Right cardiac atrium (tissue), 5 donors: ENCODE measurements around the gene TOP1. TPM values are rescaled to one million over a fixed set of nuclear protein-coding genes. Genes with fewer than 3 reads are reported as not detected.

Experiments used
- ATAC-seq, 2 donors: fragments of 200-7000 bp; cut with Tn5 transposase; one replicate each; pipeline versions ENCODE4 v1.8.0 to v1.9.1; 2020; ENCODE audit warnings: moderate library complexity in 2 of 2, mild to moderate bottlenecking in 1 of 2
- DNase-seq, 3 donors: peaks; one replicate each; pipeline ENCODE4 v3.0.0-alpha.2; 2020
- H3K27ac ChIP-seq: one replicate; pipeline ENCODE4 v1.5.1; 2013; ENCODE audit warnings: mild to moderate bottlenecking, low read length, control low read depth, moderate library complexity
- H3K27me3 ChIP-seq: one replicate; pipeline ENCODE4 v1.6.1; 2013; ENCODE audit not compliant: control insufficient read depth, insufficient read depth
- H3K4me1 ChIP-seq: one replicate; pipeline ENCODE4 v1.6.1; 2013; ENCODE audit warnings: low read length; ENCODE audit not compliant: control insufficient read depth, insufficient read depth
- H3K4me3 ChIP-seq: one replicate; pipeline ENCODE4 v1.5.1; 2013; ENCODE audit warnings: low read length, control low read depth
- H3K9me3 ChIP-seq: one replicate; pipeline ENCODE4 v1.6.1; 2013; ENCODE audit warnings: low read length; ENCODE audit not compliant: control insufficient read depth
- WGBS: extraction: QIAGEN DNeasy Blood & Tissue Kit; methylation state at CpG from one replicate; pipeline ENCODE4 v1.1.7; 2013; 5-methylcytosine and 5-hydroxymethylcytosine counted together
- intact Hi-C, 4 donors: fragments of 100-400 bp; cut with DNase I; formaldehyde crosslinking; loops; one replicate each; pipeline versions ENCODE4 v1.11.0 to v1.14.0; 2022 to 2023
- polyA plus RNA-seq: library from polyadenylated mRNA; stranded (reverse); fragments of 200-250 nt; gene quantifications from one replicate; pipeline ENCODE4 v1.2.3, GENCODE V29; 2013
- total RNA-seq, 4 donors: library from RNA; stranded (reverse); fragmentation: NEBNext Ultra II Directional; extraction: Animal tissue kit (Norgen Biotek cat#: 25700); gene quantifications; one replicate each; pipeline ENCODE4 v1.2.1, GENCODE V29; 2021
- donor health status: healthy with polysubstance abuse.
- donor health status: DM: no; HTN: yes; CAD: no.
- donor health status: DM: no; HTN: no; CAD: no.
- donor health status: DM: no; HTN: yes; CAD: no; lungs with severe emphysema.
- donor health status: DM: yes; HTN: yes; CAD: no.

TOP1 gene
- total and polyA plus RNA-seq, 5 donors = 16.7 to 30.7 (median 27.8) TPM

DNA sequence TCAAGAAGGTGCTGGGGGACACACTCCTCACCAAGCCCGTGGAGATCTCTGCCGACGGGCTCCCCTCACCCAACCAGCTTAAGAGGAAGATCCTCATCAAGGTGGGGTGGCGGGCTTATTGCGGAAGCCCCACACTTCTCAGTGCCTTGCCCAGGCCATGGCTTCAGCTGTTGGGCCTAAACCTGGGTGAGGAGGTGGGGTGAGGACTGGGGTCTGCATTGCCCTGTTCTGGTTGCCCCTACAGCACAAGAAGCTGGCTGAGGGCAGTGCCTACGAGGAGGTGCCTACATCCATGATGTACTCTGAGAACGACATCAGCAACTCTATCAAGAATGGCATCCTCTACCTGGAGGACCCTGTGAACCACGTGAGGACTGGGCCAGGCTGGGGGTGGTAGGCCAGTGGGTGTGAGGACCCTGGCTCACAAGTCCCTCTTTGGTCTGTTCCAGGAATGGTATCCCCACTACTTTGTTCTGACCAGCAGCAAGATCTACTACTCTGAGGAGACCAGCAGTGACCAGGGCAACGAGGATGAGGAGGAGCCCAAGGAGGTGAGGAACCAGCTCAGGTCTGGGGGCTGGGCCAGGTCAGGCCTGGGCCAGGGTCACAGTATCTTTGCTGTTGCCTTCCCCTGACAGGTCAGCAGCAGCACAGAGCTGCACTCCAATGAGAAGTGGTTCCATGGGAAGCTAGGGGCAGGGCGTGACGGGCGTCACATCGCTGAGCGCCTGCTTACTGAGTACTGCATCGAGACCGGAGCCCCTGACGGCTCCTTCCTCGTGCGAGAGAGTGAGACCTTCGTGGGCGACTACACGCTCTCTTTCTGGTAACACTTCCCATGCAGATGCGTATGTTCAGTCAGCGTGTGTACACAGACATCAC lies 136.6 kb downstream of the TOP1 start:
- Histone ChIP-seq H3K27ac (no peak overlapping the region), H3K9me3 (no peaks in the 10 kb centered on the region), H3K4me1 (peaks cover 2% of the 10 kb centered on the region), H3K4me3 (no peak overlapping the region), H3K27me3 (no peaks in the 10 kb centered on the region)
- WGBS = 92% methylated on average over 24 of the region's 24 CpGs
- ATAC-seq = no peak
- peak in 1 of 3 donors; percentile 52 for DNase-seq
- intact Hi-C loops = no loop called here

DNA sequence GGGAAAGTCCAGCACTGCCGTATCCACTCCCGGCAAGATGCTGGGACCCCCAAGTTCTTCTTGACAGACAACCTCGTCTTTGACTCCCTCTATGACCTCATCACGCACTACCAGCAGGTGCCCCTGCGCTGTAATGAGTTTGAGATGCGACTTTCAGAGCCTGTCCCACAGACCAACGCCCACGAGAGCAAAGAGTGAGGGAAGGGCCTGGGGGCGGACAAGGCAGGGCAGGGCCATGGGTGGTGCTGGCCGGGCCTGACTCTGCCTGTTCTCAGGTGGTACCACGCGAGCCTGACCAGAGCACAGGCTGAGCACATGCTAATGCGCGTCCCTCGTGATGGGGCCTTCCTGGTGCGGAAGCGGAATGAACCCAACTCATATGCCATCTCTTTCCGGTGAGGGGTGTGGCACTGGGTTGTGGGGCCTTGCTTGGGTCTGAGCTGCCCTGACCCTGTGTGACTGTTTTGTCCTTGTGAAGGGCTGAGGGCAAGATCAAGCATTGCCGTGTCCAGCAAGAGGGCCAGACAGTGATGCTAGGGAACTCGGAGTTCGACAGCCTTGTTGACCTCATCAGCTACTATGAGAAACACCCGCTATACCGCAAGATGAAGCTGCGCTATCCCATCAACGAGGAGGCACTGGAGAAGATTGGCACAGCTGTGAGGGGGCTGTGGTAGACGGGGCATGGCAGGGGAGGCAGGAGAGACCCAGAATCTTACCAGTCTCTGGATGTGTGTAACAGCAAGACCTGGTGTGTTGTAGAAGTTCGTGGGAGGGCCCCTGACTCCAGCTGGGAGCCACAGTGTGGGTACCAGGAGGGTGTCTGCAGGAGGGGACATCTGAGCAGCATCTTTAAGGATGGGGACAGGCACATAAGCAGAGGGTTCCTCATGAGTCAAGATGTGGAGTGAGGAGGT lies 137.8 kb downstream of the TOP1 start:
- 90% methylated on average over 27 of the region's 27 CpGs for WGBS
- DNase-seq = peak in 1 of 3 donors; percentile 45
- no peak overlapping the region for H3K27ac ChIP-seq

DNA sequence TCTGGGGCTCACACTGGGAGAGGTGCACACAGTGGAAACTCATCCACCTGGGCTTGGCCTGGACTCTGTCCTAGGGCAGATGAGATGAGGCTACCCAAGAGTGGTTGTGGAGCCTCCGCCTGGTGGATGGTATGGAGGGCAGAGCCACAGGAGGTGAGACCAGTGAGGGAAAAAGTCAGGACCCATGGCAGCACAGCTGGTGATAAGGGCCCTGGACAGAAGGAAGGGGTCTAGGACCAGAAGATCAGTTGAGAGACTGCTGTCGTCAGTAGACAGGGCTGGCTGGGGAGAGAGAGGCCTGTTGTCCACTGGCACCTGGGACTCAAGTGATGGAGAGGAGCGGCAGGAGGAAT lies 138.5 kb downstream of the TOP1 start:
- DNase-seq (no peak), ATAC-seq (no peak)
- Histone ChIP-seq H3K4me1 (no peaks in the 10 kb centered on the region), H3K27me3 (no peaks in the 10 kb centered on the region), H3K27ac (no peak overlapping the region), H3K4me3 (no peak overlapping the region), H3K9me3 (no peaks in the 10 kb centered on the region)
- intact Hi-C loops = no loop called here
- 88% methylated on average over 3 of the region's 3 CpGs for WGBS

More for the DNA sequence above, 137.8 kb downstream of the TOP1 start:
- Histone ChIP-seq H3K4me1 (no peaks in the 10 kb centered on the region), H3K4me3 (no peak overlapping the region), H3K9me3 (no peaks in the 10 kb centered on the region), H3K27me3 (no peaks in the 10 kb centered on the region)
- ATAC-seq = no peak
- intact Hi-C loops = no loop called here

DNA sequence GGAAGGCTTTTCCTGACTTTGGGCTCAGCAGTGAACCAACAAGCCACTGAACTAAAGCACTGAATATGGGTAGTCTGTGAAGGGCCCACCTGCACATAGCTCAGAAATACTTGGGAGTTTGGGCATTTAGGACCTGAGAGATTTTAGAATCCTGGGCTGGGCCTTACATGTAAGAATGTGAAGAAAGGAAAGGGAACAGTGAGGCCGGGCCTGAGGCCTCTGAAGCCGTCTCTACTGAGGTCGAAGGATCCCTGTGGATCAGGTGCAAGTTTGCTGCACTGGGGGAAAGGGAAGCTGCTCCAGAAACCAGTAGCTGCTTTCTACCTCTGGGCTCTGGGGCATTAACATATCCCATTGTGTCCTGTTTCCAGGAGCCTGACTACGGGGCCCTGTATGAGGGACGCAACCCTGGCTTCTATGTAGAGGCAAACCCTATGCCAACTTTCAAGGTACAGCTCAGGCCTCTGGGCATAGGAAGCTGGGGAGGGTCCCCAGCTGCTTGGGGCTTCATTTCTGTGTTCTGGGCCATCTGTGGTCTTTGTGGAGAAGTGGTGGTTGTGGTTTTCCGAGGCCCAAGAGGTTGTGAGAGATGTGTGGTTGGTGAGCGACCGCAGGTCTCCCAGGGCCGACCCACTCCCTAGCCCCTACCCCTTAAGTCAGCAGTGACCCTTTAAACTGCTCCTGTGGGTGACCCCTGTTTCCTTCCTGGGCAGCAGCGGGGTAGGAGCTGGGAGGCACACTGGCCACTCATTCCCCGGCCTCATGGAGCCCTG lies 139.0 kb downstream of the TOP1 start:
- H3K27ac ChIP-seq = no peak overlapping the region
- H3K4me3 ChIP-seq = no peak overlapping the region
- ATAC-seq = no peak
- no peaks in the 10 kb centered on the region for H3K9me3 ChIP-seq
- WGBS = 86% methylated on average over 11 of the region's 11 CpGs
- peak in 1 of 3 donors; percentile 27 for DNase-seq
- H3K27me3 ChIP-seq = no peaks in the 10 kb centered on the region
- peaks cover 6% of the 10 kb centered on the region for H3K4me1 ChIP-seq
- intact Hi-C loops = no loop called here

DNA sequence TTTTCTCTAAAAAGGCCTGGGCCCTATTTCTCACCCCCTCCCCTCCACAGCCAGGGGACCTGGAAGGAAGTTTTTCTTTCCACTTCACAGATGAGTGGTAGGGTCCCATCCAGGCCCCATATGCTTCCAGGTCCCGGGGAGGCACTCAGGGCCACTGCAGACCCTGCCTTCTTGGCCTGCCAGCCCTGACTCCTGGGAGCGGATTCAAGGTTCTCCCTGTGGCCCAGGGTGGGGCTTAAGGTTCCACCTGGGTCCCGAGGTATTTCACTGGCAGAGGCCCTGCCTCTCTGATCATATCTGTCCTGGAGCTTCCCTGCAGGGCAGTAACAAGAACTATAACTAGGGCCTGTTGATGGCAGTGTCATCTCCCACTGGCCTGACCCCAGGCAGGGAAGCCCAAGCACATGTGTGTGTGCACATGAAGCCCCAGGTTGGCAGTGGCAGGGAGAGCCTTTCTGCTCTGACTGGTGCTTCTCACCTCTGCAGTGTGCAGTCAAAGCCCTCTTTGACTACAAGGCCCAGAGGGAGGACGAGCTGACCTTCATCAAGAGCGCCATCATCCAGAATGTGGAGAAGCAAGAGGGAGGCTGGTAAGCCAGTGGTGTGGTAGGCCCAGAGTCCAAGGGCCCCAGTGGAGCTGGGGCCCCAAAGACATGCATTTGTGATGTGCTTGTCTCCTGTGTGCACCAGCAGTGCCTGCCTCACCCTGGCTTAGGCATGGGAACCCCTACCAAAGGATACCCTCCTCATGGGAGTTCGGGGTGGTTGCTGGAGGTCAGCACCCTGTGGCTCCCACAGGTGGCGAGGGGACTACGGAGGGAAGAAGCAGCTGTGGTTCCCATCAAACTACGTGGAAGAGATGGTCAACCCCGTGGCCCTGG lies 139.9 kb downstream of the TOP1 start:
- H3K27ac ChIP-seq = no peak overlapping the region

DNA sequence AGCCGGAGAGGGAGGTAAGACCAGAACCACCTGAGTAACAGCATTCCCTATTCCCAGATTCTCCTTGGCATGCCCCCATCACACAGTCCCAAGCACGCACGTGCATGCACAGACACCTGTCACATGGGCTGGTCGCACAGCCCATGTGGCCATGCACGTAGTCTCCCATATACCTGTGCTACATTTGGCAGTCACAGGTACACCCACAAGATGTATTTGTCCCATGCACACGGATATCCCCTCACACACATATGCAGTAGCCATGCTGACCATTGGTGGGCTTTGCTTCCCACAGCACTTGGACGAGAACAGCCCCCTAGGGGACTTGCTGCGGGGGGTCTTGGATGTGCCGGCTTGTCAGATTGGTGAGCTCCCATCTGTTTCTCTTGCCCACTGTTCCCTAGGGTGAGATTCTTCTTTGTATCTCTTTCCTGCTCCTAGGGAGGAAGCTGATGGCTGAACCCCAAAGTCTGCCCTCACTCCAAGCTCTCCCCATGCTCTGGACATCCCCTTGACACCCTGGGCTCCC lies 140.6 kb downstream of the TOP1 start:
- intact Hi-C loops = no loop called here
- Histone ChIP-seq H3K4me1 (peaks cover 7% of the 10 kb centered on the region), H3K27ac (no peak overlapping the region), H3K4me3 (no peak overlapping the region), H3K27me3 (no peaks in the 10 kb centered on the region), H3K9me3 (no peaks in the 10 kb centered on the region)
- WGBS = 88% methylated on average over 9 of the region's 9 CpGs
- no peak for ATAC-seq
- DNase-seq = peak in 1 of 3 donors; percentile 42

More for the DNA sequence above, 139.9 kb downstream of the TOP1 start:
- peaks cover 7% of the 10 kb centered on the region for H3K4me1 ChIP-seq
- intact Hi-C loops = no loop called here
- no peaks in the 10 kb centered on the region for H3K9me3 ChIP-seq
- H3K4me3 ChIP-seq = no peak overlapping the region
- ATAC-seq (no peak), DNase-seq (peak in 1 of 3 donors; percentile 25)
- no peaks in the 10 kb centered on the region for H3K27me3 ChIP-seq
- 92% methylated on average over 10 of the region's 10 CpGs for WGBS

DNA sequence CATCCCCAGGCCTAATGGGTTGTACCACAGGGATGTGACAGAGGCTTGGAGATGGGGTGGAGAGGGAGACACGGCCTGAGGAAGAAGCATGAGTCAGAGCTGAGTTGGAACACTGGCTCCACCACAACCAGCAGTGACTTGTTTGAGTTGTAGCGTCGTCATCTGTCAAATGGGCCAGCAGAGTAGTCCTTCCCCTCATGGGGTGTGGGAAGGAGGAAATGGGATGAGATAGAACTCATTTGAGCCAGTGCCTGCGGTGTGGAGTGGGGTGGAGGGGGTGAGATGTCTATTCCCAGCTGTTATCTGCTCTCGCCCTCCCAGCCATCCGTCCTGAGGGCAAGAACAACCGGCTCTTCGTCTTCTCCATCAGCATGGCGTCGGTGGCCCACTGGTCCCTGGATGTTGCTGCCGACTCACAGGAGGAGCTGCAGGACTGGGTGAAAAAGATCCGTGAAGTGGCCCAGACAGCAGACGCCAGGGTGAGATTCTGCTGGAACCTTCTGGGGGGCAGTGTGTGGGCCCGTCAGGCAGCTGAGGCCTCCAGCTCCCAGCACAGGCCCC lies 141.2 kb downstream of the TOP1 start:
- intact Hi-C loops = loop anchor here in 2 of 4 donors (5.0 to 10.0 kb wide), 4 partner anchors 62 to 245 kb away; partner anchors contain the start of gene LPIN3 (in 1 of the 2)
- no peak overlapping the region for H3K4me3 ChIP-seq
- no peak overlapping the region for H3K27ac ChIP-seq
- ATAC-seq = peak in 1 of 2 donors; percentile 8
- 83% methylated on average over 14 of the region's 14 CpGs for WGBS
- H3K27me3 ChIP-seq = no peaks in the 10 kb centered on the region
- peaks cover 7% of the 10 kb centered on the region for H3K4me1 ChIP-seq
- no peaks in the 10 kb centered on the region for H3K9me3 ChIP-seq
- peak in 1 of 3 donors; percentile 42 for DNase-seq

DNA sequence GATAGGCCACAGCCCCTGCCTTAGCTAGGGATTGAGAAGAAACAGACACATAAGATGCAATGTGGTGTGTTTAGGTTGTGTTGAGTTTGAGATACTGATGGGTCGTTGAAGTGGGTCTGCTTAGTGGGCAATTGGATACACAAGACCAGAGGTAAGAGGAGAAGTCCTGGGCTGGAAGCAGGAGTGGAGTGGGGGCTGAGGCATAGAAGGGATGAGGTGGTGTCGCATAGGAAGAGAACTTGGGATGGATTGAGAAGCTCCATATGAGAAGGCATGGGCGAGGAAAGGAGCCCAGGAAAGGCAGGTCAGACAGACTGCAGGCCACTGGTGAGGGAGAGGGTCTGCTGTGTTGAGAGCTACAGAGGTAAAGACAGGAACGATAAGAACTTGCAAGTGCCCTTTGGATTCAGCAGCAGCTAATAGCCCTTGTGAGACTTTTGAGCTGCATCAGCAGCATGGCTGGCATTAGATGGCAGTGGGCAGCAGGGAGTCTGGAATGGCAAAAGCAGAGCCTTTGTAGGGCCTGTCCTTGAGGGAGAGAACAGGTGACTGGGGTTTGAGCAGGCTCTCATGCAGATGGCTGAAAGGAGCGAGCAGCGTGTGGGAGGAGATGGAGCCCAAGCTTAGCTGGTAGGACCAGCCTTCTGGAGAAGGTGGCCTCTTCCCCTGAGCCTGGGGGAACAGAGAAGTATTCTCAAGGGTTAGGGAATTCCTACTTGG lies 141.9 kb downstream of the TOP1 start:
- Histone ChIP-seq H3K4me3 (no peak overlapping the region), H3K27ac (no peak overlapping the region), H3K27me3 (no peaks in the 10 kb centered on the region), H3K4me1 (peaks cover 7% of the 10 kb centered on the region), H3K9me3 (no peaks in the 10 kb centered on the region)
- WGBS = 90% methylated on average over 6 of the region's 6 CpGs
- intact Hi-C loops = loop anchor here in 2 of 4 donors (5.0 to 10.0 kb wide), 4 partner anchors 62 to 244 kb away; partner anchors contain the start of gene LPIN3 (in 1 of the 2)
- ATAC-seq (no peak), DNase-seq (peak in 1 of 3 donors; percentile 23)

DNA sequence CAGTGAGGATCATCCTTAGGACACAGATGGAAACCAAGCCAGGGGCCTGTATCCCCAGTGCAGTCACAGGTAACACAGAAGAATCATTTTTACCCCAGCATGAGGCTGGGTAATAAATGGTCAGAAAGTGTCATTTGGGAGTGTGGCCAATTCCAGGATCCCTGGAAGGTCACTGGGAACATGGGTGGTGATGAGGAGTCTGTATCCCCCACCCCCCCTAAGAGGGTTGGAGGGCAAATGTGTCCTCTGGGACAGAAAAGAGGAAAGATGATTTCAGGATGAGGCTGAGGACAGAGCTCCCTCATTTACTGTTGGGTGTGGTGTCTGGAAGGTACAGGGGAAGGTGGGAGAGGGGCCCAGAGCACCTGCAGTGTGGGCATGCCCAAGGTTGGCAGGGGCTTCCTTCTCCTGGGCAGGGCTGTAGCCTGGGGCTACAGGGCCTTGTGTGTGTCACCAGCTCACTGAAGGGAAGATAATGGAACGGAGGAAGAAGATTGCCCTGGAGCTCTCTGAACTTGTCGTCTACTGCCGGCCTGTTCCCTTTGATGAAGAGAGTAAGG lies 143.2 kb downstream of the TOP1 start:
- Histone ChIP-seq H3K27ac (peak overlapping the region; percentile 86), H3K27me3 (no peaks in the 10 kb centered on the region), H3K4me1 (peaks cover 17% of the 10 kb centered on the region), H3K4me3 (no peak overlapping the region), H3K9me3 (no peaks in the 10 kb centered on the region)
- ATAC-seq = peak; percentile 1
- WGBS = 36% methylated on average over 3 of the region's 3 CpGs
- DNase-seq = no peak
- intact Hi-C loops = loop anchor here (2.0 to 10.0 kb wide), 6 partner anchors 60 to 243 kb away; partner anchors contain the start of gene LPIN3 (in 2 of the 4)
